GM18508 (cell line): ENCODE results near the gene IL27RA.

Experiments used
- ATAC-seq: cut with Tn5 transposase; IDR thresholded peaks from one replicate; pipeline ENCODE4 v1.9.1; 2021; ENCODE audit warnings: moderate number of reproducible peaks; ENCODE audit not compliant: insufficient read depth, unreplicated experiment

IL27RA gene

DNA sequence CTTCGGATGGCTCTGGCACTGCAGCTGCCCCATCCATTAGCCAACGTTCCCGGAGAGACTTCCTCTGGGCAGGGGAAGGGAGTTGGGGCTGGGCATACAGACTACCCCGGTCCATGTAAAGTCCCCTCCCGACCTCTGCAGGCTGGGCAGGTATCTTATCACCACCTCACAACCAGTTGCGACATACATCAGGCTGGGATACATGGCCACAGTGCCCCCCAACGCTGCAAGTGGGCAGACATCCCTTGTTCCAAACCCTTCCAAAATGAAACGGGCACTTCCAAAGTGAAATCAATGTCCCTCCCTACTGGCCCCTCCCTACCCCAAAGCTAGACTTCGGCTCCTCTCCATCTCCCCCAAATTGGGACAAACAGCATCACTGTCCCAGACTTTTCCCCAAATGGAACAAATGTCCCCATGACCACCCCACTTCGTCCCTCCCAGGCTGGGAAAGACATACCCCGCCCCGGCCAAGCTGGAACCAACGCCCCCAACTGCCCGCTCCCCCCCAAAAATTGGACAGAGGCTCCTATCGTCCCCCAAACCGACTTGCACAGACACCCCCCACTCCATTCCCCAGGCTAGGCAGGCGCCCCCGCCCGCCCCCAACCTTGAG lies 25.3 kb downstream of the IL27RA start:
- ATAC-seq = no peak

DNA sequence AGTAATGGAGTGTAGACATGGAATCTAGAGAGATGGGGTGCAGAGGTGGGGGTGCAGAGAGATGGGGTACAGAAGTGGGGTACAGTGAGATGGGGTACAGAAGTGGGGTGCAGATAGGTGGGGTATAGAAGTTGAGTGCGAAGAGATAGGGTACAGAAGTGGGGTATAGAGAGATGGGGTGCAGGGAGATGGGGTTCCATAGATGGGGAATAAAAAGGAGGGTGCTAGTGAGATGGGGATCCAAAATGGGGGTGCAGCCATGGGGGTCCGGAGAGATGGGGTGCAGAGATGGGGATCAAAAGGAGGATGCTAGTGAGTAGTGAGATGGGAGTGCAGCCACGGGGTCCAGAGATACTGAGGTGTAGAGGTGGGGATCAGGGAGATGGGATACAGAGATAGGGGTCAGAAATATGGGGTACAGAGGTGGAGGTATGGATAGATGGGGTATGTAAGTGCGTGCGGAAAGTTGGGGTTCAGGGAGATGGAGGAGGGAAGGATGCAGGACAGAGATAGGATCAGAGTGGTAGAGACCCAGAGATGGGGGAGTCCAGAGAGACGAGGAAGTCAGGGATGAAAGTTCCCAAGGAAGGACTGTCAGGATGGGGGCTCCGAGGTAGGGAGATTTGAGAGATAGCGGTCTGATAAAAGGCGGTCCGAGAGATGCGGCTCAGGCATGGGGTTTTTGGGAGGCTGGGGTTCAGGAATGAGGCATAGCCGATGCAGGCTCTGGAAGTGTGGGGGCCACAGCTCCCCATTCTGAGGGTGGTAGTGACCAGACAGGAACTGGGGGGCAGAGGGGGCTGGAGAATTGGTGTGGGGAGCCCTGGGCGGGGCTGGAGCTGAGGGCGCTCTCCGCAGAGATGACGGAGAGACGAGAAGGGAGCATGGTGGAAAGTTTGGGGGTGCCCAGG lies 26.9 kb downstream of the IL27RA start:
- ATAC-seq = no peak

DNA sequence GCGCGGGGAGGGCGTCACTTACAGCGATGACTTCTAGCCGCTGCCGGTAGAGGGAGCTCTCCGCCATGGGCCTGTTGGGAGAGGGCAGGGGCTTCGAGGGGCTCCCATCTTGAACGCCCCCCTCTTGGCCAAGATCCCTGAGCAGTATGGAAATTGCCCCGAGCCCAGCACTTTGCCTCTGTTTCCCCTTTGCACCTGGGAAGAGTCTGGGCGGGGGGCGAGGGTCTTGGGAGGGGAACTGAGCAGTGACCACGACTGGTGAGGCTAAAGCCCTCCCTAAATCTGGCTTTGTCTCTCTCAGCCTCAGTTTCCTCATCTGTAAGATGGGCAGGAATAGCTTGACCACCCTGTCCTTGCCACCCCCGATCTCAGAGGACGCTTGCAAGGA lies 27.5 kb downstream of the IL27RA start:
- ATAC-seq = no peak

DNA sequence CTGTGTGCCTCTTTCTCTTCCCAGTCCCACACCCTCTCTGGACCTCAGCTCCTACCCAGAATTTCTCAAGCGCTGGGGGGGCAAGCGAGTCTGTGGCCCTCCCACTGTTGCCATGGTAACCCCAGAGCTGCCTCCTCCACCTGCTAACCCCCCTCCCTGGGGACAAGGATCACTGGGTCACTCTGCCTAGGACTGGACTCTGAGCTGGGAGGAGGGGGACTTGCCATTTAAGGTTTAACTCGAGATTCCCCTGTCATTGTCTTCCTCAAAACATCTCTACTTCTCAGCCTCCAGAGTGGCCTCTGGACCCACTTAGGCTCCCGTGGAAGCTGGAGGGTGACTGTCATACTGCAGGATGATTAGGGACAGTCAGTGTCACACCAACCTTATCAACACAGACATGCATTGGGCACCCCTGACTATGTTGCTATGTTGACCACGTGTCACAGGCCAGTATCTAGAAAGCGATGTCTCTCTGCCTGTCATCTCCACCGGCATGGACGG lies 28.1 kb downstream of the IL27RA start:
- ATAC-seq = no peak

DNA sequence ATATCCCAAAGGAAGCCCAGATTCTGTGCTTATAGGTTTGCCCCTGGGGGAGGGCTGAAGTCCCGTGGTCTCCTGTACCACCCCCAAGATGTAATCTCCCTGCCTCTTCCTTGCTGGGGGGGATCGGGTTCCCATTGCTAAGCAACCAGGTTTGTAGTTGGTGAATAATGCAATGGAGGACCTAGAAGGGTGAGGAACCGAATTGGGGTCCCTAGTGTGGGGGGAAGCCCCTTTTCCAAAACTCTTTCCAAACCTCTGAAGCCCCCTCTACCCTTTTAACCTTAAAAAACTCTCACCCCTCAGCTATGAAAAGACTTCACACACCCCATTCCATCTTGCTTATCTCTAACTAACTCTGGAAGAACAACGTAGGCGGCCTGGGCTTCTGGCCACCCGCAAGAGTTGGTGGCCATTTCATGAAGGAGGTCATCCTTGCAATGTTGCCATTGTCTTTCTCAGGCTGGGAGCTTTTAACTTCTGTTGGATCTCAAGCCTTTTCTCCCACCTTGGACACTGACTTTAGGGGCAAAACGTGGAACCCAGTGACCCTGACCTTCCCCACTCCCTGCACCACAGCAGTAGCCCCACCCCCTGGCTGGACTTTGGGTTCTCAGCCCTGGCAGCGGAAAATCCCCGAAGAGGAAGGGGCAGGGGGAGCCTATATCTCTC lies 29.7 kb downstream of the IL27RA start:
- no peak for ATAC-seq

DNA sequence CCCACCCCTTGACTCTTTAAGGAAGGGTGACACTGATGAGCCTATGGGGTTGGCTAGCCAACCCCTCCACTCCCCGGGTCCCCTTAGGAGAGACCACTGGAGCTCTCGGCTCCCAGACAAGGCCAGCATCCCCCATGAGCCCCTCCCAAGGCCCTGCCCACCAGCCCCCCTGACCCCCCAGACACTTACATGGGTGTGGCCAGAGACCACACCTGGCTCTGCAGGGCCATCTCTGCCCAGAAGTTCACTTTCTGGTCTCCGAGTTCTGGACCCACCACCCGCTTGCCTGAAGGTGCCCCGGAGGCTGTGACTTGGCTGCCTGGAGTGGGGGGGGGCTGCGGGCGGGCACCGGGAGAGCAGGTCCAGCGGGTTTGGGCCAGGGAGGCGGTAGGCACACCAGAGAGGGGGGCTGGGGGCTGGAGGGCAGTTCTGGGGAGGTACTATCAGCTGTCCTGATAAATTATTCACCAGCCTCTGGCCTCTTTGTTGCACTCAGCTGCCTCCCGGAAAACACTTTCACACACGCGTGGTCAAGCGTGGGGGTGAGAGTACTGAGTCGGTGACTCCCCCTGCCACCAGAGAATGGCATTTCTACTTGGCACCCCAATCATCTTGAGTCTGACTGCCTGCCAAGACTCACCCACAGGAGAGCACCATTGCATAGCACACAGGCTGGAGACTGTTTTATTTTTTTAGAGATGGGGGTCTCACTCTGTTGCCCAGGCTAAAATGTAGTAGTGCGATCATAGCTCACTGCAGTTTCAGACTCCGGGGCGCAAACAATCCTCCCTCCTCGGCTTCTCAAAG lies 30.4 kb downstream of the IL27RA start, which contains the start of gene PALM3:
PALM3 (minus strand) TSS at position 326 of the 807 bp plus-strand sequence; CDS start at position 230, 96 bp downstream.
- no peak for ATAC-seq

DNA sequence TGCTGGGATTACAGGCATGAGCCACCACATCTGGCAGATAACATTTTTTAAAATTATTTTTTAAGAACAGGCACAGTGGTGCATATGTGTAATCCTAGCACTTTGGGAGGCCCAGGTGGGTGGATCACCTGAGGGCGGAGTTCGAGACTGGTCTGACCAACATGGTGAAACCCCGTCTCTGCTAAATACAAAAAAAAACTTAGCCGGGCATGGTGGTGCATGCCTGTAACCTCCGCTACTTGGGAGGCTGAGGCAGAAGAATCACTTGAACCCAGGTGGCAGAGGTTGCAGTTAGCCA lies 30.9 kb downstream of the IL27RA start:
- ATAC-seq = no peak

DNA sequence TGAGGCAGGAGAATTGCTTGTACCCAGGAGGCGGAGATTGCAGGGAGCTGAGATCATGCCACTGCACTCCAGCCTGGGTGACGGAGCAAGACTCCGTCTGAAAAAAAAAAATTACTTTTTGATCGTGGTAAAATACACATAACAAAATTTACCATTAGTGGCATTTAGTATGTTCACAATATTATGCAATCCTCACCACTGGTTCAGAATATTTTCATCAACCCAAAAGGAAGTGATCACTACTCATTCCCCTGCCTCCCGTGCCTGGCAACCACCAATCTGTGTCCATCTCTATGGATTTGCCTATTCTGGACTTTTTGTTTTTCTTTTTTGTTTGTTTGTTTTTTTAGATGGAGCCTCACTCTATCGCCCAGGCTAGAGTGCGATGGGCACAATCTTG lies 31.5 kb downstream of the IL27RA start:
- ATAC-seq = no peak

DNA sequence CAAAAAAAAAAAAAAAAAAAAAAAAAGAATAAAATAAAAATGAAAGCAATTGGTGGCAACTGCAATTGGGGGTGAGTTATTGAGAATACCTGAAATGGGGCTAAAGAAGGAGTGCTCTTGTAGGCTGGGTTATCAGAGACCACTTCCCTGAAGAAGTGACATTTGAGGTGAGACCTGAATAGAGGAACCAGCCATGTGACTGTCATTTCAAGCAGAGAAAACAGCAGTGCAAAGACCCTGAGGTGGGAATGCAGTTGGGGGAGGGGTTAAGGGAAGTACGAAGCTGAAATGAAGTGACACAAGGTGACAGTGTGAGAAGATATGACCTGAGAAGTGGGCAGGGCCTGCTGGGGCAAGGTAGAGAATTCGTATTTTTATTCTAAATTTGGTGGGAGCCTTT lies 34.6 kb downstream of the IL27RA start:
- no peak for ATAC-seq

DNA sequence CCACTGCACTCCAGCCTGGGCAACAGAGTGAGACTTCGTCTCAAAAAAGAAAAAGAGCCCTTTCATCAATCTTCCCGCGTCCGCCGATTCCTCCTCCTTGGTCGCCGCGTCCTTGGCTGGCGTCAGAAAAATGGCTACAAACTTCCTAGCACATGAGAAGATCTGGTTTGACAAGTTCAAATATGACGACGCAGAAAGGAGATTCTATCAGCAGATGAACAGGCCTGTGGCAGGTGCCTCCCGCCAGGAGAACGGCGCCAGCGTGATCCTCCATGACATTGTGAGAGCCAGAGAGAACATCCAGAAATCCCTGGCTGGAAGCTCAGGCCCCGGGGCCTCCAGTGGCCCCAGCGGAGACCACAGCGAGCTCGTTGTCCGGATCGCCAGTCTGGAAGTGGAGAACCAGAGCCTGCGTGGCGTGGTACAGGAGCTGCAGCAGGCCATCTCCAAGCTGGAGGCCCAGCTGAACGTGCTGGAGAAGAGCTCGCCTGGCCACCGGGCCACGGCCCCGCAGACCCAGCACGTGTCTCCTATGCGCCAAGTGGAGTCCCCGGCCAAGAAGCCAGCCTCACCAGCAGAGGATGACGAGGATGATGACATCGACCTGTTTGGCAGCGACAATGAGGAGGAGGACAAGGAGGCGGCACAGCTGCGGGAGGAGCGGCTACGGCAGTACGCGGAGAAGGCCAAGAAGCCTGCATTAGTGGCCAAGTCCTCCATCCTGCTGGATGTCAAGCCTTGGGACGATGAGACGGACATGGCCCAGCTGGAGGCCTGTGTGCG lies 38.9 kb downstream of the IL27RA start:
- no peak for ATAC-seq

DNA sequence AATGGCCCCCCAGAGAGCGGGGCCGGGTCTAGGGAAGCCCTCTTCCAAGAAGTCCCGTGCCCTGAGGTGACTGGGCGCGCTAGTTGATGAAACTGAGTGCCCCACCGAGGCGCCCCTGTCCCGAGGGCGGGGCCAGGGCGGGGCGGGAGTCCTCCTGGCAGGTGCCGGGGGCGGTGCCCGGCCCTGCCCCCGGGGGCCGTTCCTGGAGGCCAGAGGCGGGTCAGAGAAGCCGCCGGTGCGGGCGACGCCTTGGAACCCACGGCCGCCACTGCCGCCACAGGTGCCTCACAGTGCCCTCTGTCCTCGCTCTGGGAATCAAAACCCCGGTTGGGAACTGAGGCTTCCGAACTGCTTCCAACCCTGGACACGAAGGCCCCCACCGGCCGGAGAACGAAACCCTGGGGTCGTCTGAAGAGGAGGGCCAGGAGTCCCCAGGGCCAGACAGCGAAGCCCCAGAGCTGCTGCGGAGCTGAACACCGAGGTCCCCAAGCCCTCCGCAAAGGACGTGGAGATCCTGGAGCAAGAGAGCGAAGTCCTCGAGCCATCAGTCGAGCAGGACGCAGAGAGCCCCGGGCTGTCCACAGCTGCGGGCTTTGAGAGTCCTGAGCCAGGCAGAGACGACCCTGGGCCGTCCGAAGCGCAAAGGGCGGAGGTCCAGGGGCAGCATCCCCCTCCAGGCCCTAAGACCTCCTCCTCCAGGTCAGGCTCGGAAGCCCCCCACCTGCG lies 41.1 kb downstream of the IL27RA start, which contains the start of gene MISP3:
MISP3 (plus strand) TSS at position 252 of the 726 bp plus-strand sequence. CDS start 524 bp downstream, outside the sequence.
- ATAC-seq = no peak

DNA sequence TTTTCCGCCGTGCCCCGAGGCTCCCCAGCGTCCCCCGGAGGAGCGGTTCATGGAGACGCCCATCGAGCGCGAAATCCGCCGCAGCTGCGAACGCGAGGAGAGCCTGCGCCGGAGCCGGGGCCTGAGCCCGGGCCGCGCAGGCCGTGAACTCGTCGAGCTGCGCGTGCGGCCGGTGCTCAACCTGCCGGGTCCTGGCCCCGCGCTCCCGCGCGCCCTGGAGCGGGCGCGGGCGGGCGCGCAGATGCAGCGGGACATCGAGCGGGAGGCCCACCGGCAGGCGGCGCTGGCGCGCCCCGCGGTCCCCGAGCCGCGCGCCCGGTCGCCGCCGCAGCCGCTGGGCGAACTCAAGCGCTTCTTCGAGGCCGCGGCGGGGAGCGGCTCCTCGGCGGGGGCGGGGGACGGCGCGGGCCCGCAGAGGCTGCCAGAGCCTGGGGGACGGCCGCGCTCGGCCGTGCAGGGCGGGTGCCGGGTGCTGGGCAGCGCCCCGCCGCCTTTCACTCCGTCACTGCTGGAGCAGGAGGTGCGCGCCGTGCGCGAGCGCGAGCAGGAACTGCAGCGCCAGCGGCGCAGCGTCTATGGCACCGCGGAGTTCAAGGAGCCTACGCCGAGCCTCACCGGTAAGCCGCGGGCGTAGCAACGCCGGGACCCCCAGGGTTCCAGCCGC lies 41.8 kb downstream of the IL27RA start:
- no peak for ATAC-seq

DNA sequence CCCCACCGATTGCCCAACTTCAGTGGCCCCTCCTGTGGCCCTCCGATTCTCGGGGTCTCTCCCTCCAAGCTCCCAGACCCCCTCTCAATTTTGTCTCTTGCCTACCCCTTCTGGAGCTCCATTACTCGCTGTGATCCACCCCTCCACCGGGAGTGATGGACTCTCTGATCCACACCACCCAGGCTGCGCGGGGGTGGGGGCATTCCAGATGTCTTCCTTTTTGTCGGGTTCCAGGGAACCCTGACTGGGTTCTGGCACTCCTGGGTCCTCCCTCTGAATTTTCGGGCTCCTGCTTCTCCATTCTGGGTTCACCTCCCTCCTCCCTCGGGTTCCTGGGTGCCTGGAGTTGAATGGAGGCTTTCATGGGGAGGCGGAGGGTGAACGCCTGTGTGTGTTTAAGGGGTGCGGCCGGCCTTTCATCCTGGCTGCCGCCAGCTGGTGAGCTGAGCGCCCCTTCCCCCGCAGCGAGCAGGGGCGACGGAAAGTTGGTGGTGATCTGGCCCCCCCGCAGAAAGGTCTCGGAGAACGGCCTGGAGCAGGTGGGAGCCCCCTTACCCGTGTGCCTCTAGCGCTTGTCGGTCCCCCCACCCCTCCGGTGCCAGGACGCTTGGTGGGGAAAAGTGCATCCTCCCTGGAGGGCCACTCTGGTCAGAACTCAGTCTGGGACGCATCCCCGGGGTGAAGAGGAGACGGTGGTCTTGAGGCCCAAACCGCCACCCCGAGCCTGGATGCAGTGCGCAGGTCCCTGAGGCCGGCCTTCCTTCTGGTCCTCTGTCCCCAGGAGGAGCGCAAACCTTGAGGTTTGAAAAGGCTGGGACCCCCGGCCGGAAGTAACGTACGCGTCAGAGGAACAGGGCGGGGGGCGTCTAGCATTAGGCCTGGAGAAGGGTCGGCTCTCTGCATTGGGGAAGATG lies 42.6 kb downstream of the IL27RA start:
- no peak for ATAC-seq

DNA sequence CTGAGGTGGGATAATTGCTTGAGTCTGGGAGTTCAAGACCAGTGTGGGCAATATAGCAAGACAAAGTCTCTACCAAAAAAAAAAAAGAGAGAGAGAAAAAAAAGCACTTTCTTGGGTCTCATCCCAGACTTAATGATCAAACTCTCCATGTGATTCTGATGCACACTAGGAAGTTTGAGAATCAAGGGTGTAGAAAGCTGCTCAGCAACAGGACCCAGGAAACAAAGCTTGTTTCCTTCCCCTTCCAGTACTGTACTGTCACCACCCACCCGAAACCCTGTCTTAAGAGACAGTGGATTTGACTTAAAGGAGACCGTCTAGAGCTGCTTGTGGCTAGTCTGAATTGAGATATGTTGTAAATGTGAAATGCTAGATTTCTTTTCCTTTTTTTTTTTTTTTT lies 46.8 kb downstream of the IL27RA start:
- no peak for ATAC-seq

DNA sequence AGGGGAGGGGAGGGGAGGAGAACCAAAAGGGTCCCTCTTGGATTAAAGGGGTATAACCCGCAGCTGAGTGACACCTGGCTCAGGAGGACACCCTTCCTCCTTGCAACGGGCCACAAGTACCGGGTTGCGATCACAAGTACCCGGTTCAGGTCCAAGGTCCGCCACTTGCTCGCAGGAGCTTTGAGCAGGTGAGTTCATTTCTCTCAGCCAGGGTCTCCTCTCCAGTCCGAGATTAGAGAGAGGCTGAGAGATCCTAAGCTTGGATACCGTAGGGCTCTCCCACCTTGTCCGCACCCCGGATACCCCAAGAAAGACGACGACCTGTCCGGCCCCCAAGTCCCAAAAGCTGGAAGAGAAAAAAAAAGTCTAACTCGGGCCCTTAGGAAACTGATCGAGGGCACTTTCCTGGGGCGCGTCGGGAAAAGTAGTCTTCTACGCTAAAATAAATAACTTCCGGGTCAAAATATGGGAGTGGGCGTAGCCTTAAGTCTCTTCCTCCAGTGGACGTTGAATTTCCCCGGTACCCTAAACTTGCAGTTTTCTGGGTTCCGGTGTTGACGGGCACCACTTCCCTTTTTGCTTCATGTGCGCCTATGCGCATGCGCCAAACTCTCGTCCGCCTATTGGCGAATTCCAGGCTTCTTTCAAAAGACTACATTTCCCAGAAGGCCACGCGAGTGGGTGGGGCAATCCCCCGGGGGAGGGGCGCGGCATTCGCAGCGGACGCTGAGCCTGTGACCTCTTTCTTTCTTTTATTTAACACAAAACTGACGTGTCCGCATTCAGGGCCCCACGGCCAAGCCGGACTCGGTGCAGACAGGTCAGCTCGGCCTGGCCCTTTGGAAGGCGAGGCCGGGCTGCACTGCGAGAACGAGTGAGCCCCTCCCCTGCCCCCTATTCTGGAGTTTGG lies 49.6 kb downstream of the IL27RA start:
- peak; percentile 63 for ATAC-seq
